ENCODE measurements around the gene GRK3. TPM values are rescaled to one million over a fixed set of nuclear protein-coding genes. Genes with fewer than 3 reads are reported as not detected.

The GRK3 gene
- total RNA-seq, 4 donors from 2014 or later: 2.0 to 12.4 (median 3.6) TPM

- Histone ChIP-seq H3K36me3 (no peaks in the 10 kb centered on the region), H3K4me3 (no peak overlapping the region), H3K27me3 (no peaks in the 10 kb centered on the region), H3K27ac (no peak overlapping the region), H3K9me3 (no peaks in the 10 kb centered on the region), H3K4me1 (no peaks in the 10 kb centered on the region)
- TF ChIP-seq POLR2A (IDR thresholded peaks at IDR 0.05) (no peak), CTCF (IDR thresholded peaks at IDR 0.05) (no peak)
- no peak for DNase-seq
Observed at GRCh38 chr22:25534724-25535123, 29.8 kb upstream of the GRK3 start.

GRCh38 chr22:25536589-25536988, 27.9 kb upstream of the GRK3 start:
- Histone ChIP-seq H3K27ac (no peak overlapping the region), H3K36me3 (no peaks in the 10 kb centered on the region), H3K4me3 (no peak overlapping the region), H3K9me3 (no peaks in the 10 kb centered on the region), H3K4me1 (no peaks in the 10 kb centered on the region), H3K27me3 (no peaks in the 10 kb centered on the region)
- DNase-seq: no peak
- TF ChIP-seq POLR2A (IDR thresholded peaks at IDR 0.05) (no peak), CTCF (IDR thresholded peaks at IDR 0.05) (no peak)

GRCh38 chr22:25540166-25540907, 24.1 kb upstream of the GRK3 start:
- no peaks in the 10 kb centered on the region for H3K4me1 ChIP-seq
- H3K27me3 ChIP-seq: no peaks in the 10 kb centered on the region
- H3K36me3 ChIP-seq: no peaks in the 10 kb centered on the region
- TF ChIP-seq POLR2A (IDR thresholded peaks at IDR 0.05) (no peak), CTCF (IDR thresholded peaks at IDR 0.05) (no peak)
- no peak overlapping the region for H3K27ac ChIP-seq
- DNase-seq: no peak
- no peaks in the 10 kb centered on the region for H3K9me3 ChIP-seq
- H3K4me3 ChIP-seq: no peak overlapping the region

GRCh38 chr22:25540908-25541660, 23.4 kb upstream of the GRK3 start:
- Histone ChIP-seq H3K27ac (no peak overlapping the region), H3K9me3 (no peaks in the 10 kb centered on the region), H3K4me1 (no peaks in the 10 kb centered on the region), H3K27me3 (no peaks in the 10 kb centered on the region), H3K4me3 (no peak overlapping the region), H3K36me3 (no peaks in the 10 kb centered on the region)
- DNase-seq: no peak
- no peak for TF ChIP-seq POLR2A (IDR thresholded peaks at IDR 0.05)
- no peak for TF ChIP-seq CTCF (IDR thresholded peaks at IDR 0.05)

- H3K9me3 ChIP-seq: no peaks in the 10 kb centered on the region
- no peak overlapping the region for H3K4me3 ChIP-seq
- H3K27me3 ChIP-seq: no peaks in the 10 kb centered on the region
- no peaks in the 10 kb centered on the region for H3K4me1 ChIP-seq
- no peak overlapping the region for H3K27ac ChIP-seq
- H3K36me3 ChIP-seq: no peaks in the 10 kb centered on the region
- DNase-seq: no peak
- TF ChIP-seq POLR2A (IDR thresholded peaks at IDR 0.05) (no peak), CTCF (IDR thresholded peaks at IDR 0.05) (no peak)
Observed at GRCh38 chr22:25542191-25542590, 22.3 kb upstream of the GRK3 start.

All from Peyer's patch (tissue), 4 donors.